ENCODE measurements around the gene SAE1.

The SAE1 gene

GRCh38 chr19:47225746-47226425 is 95.3 kb downstream of the SAE1 start:
- DNase-seq, result peak; percentile 83

GRCh38 chr19:47226426-47227351 is 96.1 kb downstream of the SAE1 start:
- DNase-seq, result peak; percentile 34

- peak; percentile 83 for DNase-seq
Observed at GRCh38 chr19:47227352-47228167, 96.9 kb downstream of the SAE1 start.

- DNase-seq, result peak; percentile 30
Observed at GRCh38 chr19:47228168-47228936, 97.7 kb downstream of the SAE1 start.

- DNase-seq, result no peak
Observed at GRCh38 chr19:47228937-47229675, 98.5 kb downstream of the SAE1 start.

- no peak for DNase-seq
Observed at GRCh38 chr19:47229676-47230053, 99.0 kb downstream of the SAE1 start.

GRCh38 chr19:47230054-47230920 is 99.7 kb downstream of the SAE1 start:
- DNase-seq, result peak; percentile 43

GRCh38 chr19:47230921-47231214 is 100.2 kb downstream of the SAE1 start, which contains the start of gene BBC3:
Gene BBC3 (minus strand): TSS chr19:47231199. CDS start chr19:47228431, 2,768 bp downstream.
- no peak for DNase-seq

- DNase-seq, result peak; percentile 77
Observed at GRCh38 chr19:47231215-47232054, 100.8 kb downstream of the SAE1 start.

GRCh38 chr19:47232422-47233211 is 102.0 kb downstream of the SAE1 start:
- peak; percentile 13 for DNase-seq

- DNase-seq, result no peak
Observed at GRCh38 chr19:47236072-47236675, 105.5 kb downstream of the SAE1 start.

- DNase-seq, result no peak
Observed at GRCh38 chr19:47239152-47239551, 108.5 kb downstream of the SAE1 start.

- DNase-seq, result peak; percentile 52
Observed at GRCh38 chr19:47239610-47240296, 109.1 kb downstream of the SAE1 start.

GRCh38 chr19:47240556-47240955 is 109.9 kb downstream of the SAE1 start:
- no peak for DNase-seq

GRCh38 chr19:47240996-47241918 is 110.6 kb downstream of the SAE1 start:
- peak; percentile 57 for DNase-seq

GRCh38 chr19:47241919-47242577 is 111.4 kb downstream of the SAE1 start:
- DNase-seq, result no peak
